ENCODE measurements around the gene AKT1S1.

AKT1S1 gene

DNA sequence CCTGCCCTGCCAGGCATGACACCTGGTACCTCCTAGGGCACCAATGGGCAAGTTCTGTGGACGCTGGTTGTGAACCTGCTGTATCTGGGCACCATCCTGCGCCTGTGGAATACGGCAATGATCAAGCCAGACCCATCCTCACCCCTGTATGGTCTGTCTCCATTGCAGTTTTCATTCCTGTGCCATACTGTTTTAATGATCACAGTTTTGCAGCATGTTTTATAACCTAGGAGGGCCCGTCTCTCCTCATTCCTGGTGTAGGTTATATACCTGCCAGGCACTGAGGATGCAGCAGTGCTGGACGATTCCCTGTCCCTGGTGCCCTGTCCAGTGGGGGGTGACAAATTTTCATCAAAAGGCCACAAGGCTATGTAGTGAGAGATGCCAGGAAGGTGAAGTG is 5.9 kb upstream of the AKT1S1 start:
- no peak for DNase-seq (ENCODE audit: low read depth in 2 of 3, low spot score in 2 of 3)

DNA sequence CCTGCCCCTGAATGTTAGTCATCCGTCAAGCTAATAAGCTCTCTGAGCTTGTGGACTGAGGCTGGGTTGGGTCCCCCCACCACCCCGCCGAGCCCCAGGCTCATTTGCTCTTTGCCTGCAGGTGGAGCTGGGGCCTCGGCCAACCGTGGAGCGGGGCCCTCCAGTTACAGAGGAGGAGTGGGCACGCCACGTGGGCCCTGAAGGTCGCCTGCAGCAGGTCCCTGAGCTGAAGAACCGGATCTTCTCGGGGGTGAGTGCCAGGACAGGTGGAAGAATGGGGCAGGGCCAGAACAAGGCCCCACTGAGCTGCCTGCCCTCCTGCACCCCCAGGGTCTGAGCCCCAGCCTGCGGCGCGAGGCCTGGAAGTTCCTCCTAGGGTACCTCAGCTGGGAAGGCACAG is 5.5 kb upstream of the AKT1S1 start:
- DNase-seq (ENCODE audit: low read depth in 2 of 3, low spot score in 2 of 3): no peak

DNA sequence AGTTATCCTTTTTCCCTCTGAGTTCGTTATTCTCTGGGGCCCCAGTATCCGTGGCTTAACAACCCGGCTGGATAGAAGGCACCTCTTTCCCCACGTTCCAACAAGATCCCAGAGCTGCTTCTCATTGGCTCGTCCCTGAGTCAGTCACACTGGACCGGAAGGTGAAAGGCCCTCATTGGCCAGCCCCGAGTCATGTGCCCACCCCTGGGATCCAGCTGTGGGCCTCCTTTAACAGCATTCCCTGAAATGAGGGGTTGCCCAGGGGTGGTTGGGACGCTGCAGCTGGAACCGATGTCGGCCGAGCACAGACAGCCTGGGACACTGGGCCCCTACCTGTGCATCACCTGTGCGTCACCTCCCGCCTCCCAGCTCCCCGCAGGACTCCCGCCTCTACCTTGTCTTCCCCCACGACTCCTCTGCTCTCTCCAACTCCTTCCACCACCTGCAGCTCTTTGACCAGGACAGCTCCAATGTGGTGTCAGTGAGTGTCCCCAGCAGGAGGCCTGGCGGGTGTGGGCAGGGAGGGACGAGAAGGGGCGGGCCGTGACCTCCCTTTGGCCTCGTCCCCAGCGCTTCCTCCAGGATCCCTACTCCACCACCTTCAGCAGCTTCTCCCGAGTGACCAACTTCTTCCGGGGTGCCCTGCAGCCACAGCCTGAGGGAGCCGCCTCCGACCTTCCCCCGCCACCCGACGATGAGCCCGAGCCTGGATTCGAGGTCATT is 4.7 kb upstream of the AKT1S1 start:
- no peak for DNase-seq (ENCODE audit: low read depth in 2 of 3, low spot score in 2 of 3)

DNA sequence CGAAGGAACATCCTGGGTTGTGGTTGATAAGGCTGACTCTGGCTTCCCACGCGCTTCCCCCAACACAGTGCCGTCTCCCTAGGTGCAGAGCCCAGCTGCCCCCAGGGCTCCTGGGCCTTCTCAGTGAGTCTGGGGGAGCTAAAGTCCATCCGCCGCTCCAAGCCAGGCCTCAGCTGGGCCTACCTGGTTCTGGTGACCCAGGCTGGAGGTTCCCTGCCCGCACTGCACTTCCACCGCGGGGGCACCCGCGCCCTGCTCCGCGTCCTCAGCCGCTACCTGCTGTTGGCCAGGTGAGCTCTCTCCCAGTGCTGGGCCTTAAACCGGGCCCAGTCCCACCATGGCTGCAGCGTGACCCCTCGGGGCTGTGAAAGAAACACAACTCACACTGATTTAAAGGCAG is 4.0 kb upstream of the AKT1S1 start:
- DNase-seq (ENCODE audit: low read depth in 2 of 3, low spot score in 2 of 3): no peak

DNA sequence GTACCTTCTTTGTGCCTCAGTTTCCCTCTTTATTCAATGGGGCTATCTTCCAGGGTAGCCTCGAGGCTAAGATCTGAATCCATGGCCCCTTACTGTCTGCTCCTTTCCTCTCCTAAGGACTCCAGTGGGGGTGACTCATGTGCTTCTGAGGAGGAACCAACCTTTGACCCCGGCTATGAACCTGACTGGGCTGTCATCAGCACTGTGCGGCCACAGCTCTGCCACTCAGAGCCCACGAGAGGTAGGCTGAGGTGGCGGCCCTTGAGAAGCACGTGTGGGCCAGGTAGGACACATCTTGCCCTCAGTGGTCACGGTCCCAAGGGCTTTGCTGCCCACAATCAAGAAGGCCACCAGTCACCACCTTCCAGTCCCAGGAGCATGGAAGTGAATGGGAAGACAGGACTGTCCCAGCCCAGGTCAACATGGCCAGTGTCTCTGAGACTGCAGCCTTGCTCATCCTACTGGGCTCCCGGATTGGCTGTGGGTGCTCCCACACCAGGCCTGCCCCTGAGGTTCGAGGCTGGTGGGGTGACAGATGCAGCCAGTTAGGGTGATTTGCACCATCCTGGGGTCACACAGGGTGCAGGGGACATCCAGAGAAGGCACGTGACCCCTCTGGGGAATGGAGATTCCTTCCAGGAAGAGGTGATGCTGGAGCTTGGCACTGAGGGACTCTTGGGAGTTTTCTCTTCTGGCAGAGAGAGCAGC is 3.2 kb upstream of the AKT1S1 start:
- no peak for DNase-seq (ENCODE audit: low read depth in 2 of 3, low spot score in 2 of 3)

DNA sequence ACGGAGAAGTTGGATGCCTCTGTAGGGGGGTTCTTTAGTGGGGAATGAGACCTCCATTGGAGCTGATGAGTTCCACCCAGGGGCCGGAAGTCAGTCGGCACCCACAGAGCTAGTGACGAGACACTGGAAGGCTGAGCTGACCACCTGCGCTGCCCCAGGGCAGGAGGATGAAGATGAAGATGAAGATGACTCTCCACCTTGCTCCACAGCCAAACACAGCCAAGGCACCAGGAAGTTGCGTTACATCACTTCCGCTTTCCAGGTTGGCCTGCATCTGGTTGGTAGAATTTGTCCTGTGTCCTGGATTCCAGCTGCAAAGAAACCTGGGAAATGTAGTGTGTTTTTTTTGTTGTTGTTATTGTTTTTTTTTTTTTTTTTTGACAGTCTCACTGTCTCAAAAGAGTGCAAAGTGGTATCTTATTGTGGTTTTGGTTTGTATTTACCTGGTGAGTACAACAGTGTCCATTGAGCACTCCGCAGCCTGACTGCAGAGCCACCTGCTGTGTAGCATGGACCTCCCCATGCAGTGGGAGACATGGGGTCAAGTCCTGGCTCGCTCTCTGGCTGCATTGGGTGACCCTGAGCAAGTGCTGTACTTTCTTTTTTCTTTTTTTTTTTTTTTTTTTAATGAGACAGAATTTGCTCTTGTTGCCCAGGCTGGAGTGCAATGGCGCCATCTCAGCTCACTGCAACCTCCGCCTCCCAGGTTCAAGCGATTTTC is 2.2 kb upstream of the AKT1S1 start:
- no peak for DNase-seq (ENCODE audit: low read depth in 2 of 3, low spot score in 2 of 3)

DNA sequence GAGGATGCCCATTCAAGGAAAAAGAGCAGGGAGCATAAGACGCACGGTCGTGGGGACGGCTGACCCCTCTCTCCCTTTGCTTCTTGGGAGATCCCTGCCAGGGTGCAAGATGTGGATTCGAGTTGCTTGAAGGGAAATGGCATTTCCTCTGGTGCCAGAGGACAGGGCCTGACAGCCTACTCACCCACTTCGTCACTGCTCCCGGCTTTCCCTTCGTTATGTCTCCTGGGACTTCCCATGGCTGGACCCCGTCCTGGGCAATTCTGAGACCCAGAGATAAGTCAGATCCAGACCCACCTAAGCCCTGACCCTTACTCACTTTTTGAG is 1.6 kb upstream of the AKT1S1 start:
- DNase-seq (ENCODE audit: low read depth in 2 of 3, low spot score in 2 of 3): no peak

DNA sequence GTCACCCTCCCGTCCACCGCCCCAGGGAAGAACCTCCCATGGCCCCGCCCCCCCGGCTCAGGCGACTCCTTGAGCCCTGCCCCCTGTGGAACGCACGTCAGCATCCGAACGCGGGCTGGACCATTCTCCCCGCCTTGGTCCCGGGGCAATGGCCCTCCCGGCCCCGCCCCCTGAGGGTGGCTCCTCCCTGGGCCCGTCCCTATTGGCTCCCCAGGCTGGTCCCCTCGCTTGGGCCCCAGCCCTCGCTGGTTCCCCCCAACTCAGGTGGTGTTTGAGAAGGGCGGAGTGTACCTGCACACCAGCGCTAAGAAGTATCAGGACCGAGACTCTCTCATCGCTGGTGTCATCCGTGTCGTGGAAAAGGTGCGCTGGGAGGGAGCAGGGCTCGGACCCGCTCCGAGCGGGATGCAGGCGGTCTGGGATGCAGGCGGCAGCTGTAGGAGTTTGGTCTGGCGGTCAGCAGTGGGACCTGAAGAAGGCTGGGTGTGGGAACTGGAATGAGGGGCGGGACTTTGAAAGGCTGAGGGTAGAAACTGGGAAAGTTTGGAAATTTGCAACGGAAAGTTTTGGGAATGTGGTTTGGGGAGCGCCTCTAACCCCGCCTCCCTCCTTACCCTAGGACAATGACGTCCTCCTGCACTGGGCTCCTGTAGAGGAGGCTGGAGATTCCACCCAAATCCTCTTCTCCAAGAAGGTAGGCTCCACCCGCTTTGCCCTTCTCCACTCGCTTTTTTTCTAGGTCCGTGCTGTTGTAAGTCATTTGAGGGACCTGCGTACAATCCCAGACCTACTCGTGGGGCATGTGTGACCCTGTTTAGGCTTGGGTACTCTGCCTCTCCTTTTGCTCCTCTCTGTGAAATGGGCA is 956 bp upstream of the AKT1S1 start:
- peak; percentile 95 to 97 (median 97) for DNase-seq (ENCODE audit: low read depth in 2 of 3, low spot score in 2 of 3)

DNA sequence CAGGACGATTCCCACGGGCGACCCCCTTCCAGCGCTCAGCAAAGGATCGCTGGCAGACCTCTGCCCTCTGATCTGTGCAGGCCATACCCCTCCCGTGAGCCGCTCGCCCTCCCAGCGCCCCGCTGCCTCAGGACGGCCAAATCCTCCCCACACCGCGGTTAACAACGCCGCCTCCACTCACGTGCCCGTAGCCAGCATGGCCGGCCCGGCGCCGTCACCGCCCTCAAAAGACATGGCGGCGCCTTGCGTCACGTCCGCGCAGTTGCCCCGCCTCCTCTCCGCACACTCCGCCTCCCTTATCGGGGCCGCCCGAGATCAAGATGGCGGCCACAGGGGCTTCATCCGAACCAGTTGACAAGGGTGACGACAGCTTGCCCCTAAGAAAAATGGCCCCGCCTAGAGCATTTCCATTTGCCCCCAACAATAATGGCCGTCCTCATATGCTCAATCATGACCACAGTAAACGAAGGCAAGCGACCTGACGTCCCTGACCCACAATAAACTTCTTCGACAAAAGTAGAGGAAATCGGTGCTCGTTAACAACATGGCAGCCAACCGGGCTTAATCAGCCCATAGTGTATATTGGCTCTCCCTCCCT is 634 bp downstream of the AKT1S1 start:
- peak; percentile 84 to 95 (median 88) for DNase-seq (ENCODE audit: low read depth in 2 of 3, low spot score in 2 of 3)

DNA sequence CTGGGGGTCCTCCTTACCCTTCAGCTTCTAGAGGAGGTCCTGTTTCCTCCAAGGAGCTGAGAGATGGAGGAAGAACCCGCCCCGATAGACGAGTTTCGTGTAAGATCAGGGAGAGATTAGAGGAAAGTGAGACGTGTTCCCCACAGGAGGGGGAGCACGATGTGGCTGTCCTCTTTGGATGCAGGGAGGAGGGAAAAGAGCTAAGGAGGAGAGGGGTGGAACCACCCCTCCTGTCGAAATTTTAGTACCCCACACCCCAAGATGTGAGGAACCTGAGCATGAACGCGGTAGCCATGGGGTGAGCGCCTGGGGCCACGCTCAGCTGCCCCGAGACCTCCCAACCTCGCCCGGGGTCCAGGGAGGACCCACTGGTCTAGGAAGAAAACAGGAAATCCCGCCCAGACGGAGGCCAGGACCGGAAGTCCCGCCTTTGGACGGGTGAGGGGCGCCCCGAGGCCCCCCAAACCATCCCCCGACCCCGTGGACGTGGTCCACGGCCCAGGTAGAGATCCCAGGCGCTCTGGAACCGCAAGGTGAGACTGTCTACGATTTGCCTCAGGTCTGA is 1.2 kb downstream of the AKT1S1 start:
- DNase-seq (ENCODE audit: low read depth in 2 of 3, low spot score in 2 of 3): peak in 1 of 3 experiments; percentile 37

DNA sequence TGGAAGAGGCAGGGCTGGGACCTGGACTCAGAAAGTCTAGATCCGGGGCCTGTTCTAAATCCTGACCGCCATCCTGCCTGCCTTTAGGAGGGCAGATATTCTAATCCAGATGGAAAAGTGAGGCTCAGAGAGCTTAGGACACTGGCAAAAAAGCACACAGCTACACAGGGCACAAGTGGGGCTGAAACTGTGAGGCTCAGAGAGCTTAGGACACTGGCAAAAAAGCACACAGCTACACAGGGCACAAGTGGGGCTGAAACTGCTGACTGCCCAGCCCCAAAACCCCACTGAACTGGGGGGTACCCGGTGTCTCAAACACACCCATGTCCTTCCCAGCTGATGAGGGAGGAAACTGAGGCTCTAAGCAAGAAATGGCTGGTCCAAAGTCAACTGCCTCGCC is 2.0 kb downstream of the AKT1S1 start:
- no peak for DNase-seq (ENCODE audit: low read depth in 2 of 3, low spot score in 2 of 3)

DNA sequence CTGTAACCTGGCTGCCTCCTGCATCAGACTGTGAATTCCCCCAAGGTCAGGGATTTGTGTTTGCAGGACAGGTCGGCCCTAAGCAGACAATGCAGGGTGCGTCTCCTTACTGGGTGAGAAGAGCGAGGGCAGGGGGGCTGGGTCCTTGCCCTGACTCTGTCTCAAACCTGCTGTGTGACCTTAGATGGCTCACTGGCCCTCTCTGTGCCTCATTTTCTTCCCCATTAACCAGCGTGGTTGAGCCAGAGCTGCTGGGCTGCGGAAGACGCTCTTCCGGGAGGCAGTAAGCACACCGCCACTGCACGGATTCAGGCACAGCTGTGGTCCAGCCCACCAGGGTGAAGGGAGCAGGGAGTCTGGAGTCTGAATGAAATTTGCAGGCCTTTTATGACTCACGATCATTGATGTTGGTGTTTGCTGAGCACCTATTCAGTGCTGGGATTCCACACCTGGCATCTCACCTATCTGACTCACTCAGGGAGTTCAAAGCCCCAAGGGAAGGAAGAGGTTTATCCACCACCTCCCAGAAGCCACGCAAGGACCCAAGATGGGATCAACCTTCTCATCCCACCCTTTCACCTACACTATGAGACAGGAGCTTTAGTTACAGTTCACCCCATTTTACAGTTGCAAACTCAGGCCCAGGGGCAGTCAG is 2.5 kb downstream of the AKT1S1 start:
- DNase-seq (ENCODE audit: low read depth in 2 of 3, low spot score in 2 of 3): no peak

DNA sequence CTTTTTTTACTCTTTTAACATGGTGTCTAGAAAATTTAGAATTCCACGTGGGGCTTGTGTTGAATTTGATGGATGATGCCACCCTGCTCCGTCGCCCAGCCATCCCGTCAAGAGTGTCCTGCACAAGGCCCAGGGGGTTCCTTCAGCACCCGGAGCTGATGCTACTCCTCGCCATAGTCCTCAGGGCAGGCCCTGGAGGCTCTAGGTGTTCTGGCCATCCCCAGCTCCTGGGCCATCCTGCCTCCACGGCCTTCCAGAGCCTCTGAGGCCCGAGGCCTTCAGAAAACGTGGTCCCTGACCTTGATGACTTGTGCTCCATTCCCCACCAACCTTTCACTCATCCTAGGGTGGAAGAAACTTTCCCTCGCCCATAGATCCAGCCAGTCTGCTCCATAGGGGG is 3.3 kb downstream of the AKT1S1 start:
- no peak for DNase-seq (ENCODE audit: low read depth in 2 of 3, low spot score in 2 of 3)

DNA sequence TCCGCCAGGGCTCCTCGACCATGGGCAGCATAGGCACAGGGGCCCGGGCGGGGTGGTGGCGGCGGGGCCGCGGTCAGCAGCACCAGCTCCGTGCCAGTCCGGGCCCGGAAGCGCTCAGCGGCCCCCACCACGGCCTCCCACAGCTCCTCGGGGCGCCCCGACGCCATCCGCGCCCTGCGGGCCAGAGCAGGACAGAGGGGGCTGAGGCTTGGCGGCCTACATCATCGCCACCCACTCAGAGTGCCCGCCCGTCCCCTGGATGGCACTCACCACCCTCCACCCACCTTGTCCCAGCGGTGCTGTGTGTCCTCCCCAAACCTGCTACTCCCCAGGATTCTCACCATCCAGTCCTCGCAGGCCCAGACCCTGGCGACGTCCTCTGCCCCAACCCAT is 4.0 kb downstream of the AKT1S1 start:
- DNase-seq (ENCODE audit: low read depth in 2 of 3, low spot score in 2 of 3): no peak

DNA sequence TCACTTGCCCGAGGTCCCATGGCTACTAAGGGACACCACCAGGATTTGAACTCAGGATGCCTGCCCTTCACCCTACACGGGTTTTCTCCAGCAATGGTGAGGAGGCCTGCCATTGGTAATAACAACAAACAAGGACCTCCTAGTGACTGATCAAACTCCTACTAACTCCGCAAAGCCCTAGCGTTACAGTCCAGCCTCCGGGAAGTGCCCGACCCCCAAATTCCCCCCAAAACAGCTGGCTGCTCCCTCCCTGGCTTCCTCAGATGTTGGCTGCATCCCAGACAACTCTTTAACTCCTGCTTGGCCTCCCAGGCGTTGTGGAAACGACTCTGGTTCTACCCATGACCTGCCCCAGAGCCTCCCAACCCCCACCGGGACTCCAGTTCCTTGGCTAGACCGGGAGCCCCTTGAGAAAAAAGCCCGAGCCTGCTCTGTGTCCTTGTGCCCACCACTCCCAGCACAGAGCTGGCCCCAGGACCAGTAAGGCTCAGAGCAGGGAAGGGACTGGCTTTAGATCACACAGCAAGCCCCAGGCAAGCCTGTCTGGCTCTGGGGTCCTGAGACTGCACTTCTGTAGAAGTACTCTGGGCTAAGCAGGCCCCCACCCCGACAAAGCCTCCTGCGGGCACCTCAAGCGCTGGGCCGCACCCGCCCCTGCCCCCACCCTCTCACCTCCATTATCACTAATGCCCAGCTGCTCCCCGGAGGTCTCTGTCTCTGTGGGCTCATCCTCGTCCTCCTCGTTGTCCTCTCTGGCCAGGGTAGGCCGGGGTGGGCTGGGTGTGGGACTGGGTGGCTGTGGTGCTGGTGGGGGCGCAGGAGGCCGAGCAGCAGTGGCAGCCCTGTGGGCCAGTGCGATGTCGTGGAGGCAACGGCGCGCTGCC is 4.7 kb downstream of the AKT1S1 start:
- no peak for DNase-seq (ENCODE audit: low read depth in 2 of 3, low spot score in 2 of 3)

DNA sequence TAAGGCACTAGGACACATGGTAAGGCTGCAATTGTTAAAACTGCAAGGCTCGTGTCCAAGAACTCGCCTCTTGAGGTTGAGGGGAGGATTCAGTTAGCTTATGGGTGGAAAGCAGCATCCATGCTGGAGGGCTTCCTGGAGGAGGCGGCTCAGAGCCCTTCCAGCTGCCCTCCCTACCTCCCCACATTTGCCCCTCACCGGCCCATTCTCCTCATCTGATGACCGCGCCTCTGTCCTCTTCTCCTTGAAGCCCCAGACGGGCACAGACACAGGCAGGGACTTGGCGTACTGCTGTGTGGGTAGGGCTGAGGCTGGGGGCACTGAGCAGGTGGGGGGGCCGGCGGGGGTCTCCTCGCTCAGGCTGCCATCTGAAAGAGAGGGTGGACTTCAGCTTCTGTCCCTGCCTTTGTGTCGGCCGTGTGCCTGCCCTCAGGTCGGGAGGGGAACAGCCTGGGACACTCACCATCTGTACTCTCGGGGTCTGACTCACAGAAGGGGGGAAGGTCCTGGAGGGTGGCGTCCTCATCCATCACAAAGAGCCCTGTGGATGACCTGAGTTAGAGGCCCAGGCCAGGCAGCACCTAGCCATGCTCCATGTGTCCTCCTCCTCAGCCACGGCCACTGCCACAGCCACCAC is 5.7 kb downstream of the AKT1S1 start:
- no peak for DNase-seq (ENCODE audit: low read depth in 2 of 3, low spot score in 2 of 3)

DNA sequence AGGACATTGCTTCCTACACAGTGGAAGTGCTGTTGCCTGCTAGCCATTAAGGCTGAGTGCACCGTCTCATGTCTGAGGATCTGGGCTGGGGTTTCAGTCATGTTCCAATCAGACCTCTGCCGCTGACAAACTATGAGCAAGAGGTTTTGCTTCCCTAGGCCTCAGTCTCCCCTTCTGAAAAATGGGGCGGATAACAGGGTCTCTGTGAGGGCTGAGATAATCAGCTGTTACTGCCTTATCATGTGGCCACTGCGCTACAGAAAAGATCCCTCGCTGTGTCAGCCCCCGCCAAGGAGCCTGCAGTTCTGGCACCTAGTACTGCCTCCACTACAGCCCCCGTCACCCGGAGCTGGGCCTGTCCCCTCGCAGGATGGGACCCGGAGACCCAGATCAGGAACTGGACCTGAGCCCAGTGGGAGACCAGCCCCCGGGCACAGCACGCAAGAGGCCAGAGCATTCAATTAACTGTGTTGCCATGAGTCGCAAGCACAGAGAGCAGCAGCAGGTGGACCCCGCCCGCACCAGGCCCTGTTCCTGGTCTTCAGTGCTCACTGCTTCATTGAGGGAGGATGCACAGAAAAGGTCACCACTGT is 6.8 kb downstream of the AKT1S1 start:
- no peak for DNase-seq (ENCODE audit: low read depth in 2 of 3, low spot score in 2 of 3)
